Stimulated activated CD4-positive, alpha-beta T cell treated with anti-CD3 and anti-CD28 coated beads, Interleukin-1b, Interleukin-23, amount 100 ng/mL, for 24 hours (primary cell): ENCODE measurements around the gene VPS26A.
"Not testable (repeated sequence)": the region's sequence is repeated elsewhere in the genome, so short reads cannot be mapped to it uniquely, and the experiment has no call there.

ENCODE experiments used
- DNase-seq, 4 experiments: peaks; one replicate each; pipeline ENCODE4 v3.0.0-alpha.2; 2020; ENCODE audit warnings: low read depth in 4 of 4, low spot score in 1 of 4

The VPS26A gene

DNA sequence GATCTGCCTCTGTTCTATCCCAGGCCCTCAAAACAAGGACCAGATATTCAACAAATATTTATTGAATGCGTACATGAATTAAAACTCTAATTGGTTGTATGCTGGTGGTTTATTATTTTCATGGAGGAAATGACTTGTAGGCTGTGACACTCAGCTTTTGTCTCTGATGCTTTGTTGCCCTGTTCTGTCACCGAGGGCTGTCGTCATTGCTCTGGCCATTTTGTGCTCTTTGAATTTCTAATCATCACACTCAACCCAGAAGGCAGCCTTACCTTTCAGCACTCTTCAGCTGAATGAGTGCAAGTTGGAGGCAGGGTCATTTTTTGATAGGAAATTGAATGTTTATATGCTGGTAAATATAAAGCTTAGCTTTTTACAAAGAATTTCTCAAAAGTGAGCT is 21.5 kb upstream of the VPS26A start:
- no peak for DNase-seq

DNA sequence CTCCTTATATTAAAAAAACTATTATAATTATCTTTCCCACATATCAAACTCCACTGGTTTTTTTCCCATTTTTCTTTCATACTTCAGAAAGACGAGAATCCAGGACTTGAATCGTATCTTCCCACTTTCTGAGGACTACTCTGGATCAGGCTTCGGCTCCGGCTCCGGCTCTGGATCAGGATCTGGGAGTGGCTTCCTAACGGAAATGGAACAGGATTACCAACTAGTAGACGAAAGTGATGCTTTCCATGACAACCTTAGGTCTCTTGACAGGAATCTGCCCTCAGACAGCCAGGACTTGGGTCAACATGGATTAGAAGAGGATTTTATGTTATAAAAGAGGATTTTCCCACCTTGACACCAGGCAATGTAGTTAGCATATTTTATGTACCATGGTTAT is 20.2 kb upstream of the VPS26A start:
- DNase-seq: no peak

GRCh38 chr10:69104994-69105790 is 18.8 kb upstream of the VPS26A start:
- DNase-seq: no peak

GRCh38 chr10:69107176-69107490 is 16.8 kb upstream of the VPS26A start:
- no peak for DNase-seq

- DNase-seq: no peak
Observed at GRCh38 chr10:69107699-69108098, 16.3 kb upstream of the VPS26A start.

DNA sequence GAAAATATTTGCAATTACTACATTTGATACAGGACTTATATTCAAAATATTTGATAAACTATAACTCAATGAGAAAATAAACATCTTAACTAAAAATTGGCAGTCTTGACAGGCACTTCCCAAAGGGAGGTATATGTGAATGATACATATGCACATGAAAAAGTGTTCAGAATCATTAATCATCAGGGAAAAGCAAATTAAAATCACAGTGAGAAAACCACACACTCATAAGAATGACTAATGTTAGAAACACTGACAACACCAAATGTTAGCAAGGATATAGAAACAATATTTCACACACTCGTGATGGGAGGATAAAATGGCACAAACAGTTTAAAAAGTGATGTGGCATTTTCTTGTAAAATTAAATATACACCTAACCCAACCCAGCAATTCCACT is 4.1 kb upstream of the VPS26A start:
- DNase-seq: no peak

DNA sequence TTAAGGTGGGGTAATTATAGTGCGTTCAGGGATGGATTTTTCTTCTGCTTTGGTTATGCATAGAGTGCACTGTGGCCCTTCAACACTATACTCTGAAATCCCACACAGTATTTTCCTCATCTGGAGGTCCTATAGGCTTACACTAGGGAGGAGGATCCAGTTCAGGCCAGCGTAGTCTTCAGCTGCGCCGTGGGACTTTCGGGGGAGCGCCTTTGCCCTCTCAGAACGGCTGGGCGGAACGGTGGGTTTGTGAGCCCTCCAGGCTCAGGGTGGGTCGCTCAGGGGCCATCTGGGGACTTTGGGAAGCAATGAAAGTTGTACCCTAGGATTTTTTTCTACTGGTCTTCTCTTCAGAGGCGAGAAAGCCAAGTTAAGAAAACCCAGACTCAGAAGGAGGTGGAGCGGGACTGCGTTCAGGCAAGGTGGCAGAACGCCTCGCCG is 652 bp upstream of the VPS26A start:
- no peak for DNase-seq

DNA sequence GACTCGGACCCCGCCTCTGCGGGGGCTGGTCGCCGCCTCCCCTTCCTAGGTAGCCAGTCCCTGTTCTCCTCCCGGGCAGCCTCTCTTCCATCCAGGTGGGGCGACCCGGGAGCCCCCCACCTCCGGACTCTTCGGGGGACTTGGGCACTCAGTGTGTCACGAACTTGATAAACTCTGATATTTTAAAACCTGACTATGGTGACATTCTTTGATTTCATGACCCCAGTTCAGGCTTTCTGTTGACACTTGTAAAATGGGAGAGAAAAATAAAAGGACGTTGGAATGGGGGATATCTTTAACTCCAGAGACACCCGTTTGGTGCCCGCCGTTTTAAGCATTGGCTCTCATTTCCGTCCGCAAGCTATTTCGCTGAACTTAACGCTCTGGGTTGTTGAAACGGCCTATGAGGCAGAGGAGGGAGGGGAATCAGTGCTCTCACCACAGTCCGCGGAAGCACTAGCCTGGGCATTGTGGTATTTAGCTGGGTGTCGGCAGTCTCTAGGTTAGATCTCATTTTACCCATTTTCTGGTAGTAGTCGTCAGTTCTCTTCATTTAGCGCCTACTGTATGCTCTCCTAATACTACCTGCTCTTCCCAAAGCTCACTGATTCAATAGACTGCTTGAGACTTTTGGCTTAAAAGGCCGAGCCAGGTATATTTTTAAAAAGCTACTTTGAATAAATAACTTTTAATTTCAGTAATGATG is 738 bp downstream of the VPS26A start:
- DNase-seq: peak in 3 of 4 experiments; percentile 16 to 21 (median 18)

GRCh38 chr10:69125554-69125953 is 1.6 kb downstream of the VPS26A start:
- DNase-seq: no peak

- no peak for DNase-seq
Observed at GRCh38 chr10:69130251-69130650, 6.3 kb downstream of the VPS26A start.

DNA sequence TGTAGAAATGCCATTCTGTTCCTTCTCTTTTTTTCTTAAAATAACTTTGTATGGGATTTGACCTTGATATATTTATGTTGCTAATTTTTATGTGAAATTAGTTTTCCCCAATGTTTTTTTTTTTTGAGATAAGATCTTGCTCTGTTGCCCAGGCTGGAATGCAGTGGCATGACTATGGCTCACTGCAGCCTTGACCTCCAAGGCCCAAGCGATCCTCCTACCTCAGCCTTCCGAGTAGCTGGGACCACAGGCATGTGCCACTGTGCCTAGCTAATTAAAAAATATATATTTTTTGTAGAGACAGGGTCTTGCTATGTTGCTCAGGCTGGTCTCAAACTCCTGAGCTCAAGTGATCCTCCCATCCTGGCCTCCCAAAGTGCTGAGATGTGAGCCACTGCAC is 16.0 kb downstream of the VPS26A start:
- no peak for DNase-seq

DNA sequence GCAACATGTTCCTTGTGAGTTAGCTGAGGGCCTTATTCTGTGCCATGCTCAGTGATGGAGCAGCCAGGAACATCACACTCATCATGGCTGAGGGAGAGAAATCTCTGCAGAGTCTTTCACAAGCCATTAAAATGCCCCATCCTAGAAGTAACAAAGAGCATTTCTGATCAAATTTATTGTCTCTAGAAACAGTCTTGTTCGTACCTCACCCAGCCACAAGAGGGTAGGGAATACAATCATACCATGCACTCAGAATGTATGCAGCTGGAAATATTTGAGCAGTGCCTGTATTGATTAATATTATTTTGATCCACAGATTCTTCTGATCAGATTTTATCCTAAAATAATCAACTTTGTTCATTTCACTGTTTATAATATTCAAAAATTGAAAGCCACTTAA is 17.3 kb downstream of the VPS26A start:
- DNase-seq: no peak

- not testable (repeated sequence) for DNase-seq
Observed at GRCh38 chr10:69142074-69142473, 18.1 kb downstream of the VPS26A start.

GRCh38 chr10:69142983-69143382 is 19.0 kb downstream of the VPS26A start:
- no peak for DNase-seq

- no peak for DNase-seq
Observed at GRCh38 chr10:69145329-69145728, 21.4 kb downstream of the VPS26A start.

GRCh38 chr10:69145864-69146263 is 21.9 kb downstream of the VPS26A start:
- no peak for DNase-seq

GRCh38 chr10:69146759-69147158 is 22.8 kb downstream of the VPS26A start:
- no peak for DNase-seq

GRCh38 chr10:69151984-69152383 is 28.0 kb downstream of the VPS26A start:
- DNase-seq: no peak

DNA sequence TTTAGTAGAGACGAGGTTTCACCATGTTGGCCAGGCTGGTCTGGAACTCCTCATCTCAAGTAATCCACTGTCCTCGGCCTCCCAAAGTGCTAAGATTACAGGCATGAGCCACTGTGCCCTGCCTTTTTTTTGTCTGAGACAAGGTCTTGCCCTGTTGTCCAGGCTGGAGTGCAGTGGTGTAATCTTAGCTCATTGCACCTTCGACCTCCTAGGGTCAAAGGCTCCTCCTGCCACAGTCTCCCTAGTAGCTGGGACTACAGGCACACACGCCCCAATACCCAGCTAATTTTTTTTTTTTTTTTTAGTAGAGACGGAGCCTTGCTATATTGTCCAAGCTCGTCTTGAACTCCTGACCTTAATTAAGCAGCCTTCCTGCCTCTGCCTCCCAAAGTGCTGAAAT is 29.2 kb downstream of the VPS26A start:
- DNase-seq: no peak

DNA sequence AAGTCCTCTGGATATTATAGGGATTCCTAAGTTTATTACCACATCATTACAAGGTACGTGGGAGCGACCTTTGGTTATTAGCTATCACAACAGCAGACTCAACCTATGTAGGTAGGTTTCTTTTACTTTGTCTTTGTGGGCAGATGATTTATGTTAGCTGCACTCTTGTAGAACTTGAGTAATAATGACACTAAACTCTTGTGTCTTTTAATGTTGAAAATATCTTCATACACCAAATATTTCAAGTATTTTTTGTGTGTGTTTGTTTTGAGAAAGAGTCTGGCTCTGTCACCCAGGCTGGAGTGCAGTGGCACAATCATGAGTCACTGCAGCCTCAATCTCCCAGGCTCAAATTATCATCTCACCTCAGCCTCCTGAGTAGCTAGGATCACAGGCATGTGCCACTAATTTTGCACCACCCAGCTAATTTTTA is 36.8 kb downstream of the VPS26A start:
- DNase-seq: no peak

DNA sequence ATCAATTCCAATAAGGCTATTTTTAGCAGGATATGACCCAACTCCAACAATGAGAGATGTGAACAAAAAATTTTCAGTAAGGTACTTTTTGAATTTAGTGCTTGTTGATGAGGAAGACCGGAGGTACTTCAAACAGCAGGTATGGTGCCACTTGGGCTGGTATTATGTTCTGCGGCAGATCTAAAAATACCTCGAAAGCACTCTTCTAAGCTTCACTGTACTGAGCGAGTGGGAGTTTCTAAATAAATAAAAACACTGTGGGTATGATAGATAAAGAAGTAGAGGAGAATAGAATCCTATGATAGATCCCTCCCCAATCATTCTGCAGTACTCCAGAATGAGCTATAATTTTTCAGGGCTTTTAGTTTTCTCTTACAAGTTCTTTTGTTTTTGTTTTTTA is 44.5 kb downstream of the VPS26A start:
- no peak for DNase-seq

DNA sequence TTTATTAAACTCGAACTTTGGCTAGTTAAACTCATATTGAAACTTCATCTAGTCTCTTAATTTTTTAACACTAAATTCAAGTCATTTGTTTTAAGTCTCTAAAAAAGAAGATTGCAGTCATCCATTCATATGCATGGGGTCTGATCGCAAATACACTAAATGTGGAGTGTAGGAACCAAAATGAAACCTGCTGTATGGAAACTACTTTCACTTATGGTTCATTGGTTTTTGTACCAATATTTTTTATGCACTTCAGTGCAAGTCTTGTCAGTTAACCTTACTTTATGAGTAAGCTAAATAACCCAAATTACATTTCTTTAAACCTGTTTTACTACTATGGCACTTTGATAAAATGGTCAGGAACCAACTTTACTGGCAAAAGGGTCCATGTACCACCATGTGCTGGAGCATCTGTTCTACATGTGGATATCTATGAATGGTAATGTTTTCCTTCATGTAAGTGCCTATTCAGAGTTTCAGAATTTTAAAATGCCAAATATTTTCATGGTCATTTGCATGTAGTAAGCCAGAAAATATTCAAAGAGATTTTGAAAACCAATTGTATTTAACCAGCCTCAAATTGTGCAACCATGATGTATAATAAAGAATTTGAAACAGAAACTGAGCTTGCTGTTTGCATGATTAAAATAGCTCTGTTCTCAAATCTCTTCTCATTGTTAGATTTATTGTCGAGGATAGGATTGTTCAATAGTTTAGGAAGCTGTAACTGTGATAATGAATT is 48.4 kb downstream of the VPS26A start:
- no peak for DNase-seq
